Sigmoid colon (tissue), 3 donors: ENCODE measurements around the gene LCN2.

ENCODE experiments used
- POLR2A ChIP-seq, 2 donors: fragments of 450-650 bp; IDR thresholded peaks; one replicate each; pipeline ENCODE4 v1.6.1; 2016; ENCODE audit warnings: antibody characterized with exemption in 2 of 2, mild to moderate bottlenecking in 2 of 2, moderate library complexity in 2 of 2
- TF ChIP-seq, protein P1 (sequence below), 4 experiments: fragments of 450-650 bp in 3 of 4; fragments of 200-600 bp in 1 of 4; IDR thresholded peaks; one replicate each; pipeline ENCODE4 v1.5.1; 2016 to 2019; ENCODE audit warnings: antibody characterized with exemption in 4 of 4, mild to moderate bottlenecking in 3 of 4, moderate library complexity in 2 of 4

DNA sequence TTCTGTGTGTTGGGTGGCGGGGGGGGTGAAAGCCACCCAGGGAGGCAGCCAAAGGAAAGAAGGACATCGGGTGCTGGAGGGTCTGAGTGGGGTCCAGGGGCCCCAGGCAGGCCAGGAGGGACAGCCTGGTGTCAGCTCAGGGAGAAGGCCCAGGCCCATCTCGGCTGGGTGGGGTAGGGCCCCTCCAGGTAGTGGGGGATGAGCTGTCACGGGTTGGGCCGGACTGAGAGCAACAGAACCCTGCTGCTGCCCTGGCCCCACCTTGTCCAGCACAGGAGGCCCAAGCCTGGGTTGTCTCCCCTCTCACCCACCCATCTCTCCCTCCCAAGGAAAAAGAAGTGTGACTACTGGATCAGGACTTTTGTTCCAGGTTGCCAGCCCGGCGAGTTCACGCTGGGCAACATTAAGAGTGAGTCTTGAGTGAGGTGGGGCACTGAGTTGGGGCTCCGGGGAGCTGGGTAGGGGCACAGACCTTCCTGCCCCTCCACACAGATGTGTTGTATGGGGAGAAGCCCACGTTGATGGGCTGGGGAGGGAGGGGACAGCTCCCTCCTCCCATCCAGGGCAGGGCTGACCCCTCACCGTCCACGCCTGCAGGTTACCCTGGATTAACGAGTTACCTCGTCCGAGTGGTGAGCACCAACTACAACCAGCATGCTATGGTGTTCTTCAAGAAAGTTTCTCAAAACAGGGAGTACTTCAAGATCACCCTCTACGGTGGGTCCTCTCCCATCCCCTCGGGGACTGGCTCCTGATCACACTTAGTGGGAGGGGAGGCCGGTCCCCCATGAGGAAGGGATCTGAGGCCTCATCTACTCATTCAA lies 2.3 kb downstream of the LCN2 start:
- TF ChIP-seq, protein P1, sequence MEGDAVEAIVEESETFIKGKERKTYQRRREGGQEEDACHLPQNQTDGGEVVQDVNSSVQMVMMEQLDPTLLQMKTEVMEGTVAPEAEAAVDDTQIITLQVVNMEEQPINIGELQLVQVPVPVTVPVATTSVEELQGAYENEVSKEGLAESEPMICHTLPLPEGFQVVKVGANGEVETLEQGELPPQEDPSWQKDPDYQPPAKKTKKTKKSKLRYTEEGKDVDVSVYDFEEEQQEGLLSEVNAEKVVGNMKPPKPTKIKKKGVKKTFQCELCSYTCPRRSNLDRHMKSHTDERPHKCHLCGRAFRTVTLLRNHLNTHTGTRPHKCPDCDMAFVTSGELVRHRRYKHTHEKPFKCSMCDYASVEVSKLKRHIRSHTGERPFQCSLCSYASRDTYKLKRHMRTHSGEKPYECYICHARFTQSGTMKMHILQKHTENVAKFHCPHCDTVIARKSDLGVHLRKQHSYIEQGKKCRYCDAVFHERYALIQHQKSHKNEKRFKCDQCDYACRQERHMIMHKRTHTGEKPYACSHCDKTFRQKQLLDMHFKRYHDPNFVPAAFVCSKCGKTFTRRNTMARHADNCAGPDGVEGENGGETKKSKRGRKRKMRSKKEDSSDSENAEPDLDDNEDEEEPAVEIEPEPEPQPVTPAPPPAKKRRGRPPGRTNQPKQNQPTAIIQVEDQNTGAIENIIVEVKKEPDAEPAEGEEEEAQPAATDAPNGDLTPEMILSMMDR (IDR thresholded peaks at IDR 0.05): no peak
- no peak for TF ChIP-seq POLR2A (IDR thresholded peaks at IDR 0.05)
